HuH-7.5 (cell line): ENCODE measurements around the gene RASAL3.

Experiments used
- DNase-seq: peaks from one replicate; pipeline ENCODE4 v3.0.0; 2011; ENCODE audit warnings: low spot score

The RASAL3 gene

GRCh38 chr19:15433519-15434069, 30.8 kb downstream of the RASAL3 start:
- no peak for DNase-seq

GRCh38 chr19:15432629-15433518, 31.5 kb downstream of the RASAL3 start:
- peak; percentile 99 for DNase-seq

- DNase-seq = peak; percentile 79
Observed at GRCh38 chr19:15432018-15432494, 32.3 kb downstream of the RASAL3 start.

- no peak for DNase-seq
Observed at GRCh38 chr19:15431396-15432017, 32.8 kb downstream of the RASAL3 start.

GRCh38 chr19:15430526-15431120, 33.7 kb downstream of the RASAL3 start:
- no peak for DNase-seq

GRCh38 chr19:15429825-15430467, 34.4 kb downstream of the RASAL3 start:
- no peak for DNase-seq

- no peak for DNase-seq
Observed at GRCh38 chr19:15428956-15429824, 35.2 kb downstream of the RASAL3 start.

- no peak for DNase-seq
Observed at GRCh38 chr19:15427991-15428471, 36.3 kb downstream of the RASAL3 start.

GRCh38 chr19:15427350-15427700, 37.0 kb downstream of the RASAL3 start:
- DNase-seq = no peak

GRCh38 chr19:15426485-15427349, 37.6 kb downstream of the RASAL3 start:
- DNase-seq = no peak

- no peak for DNase-seq
Observed at GRCh38 chr19:15425321-15425950, 38.9 kb downstream of the RASAL3 start.

- DNase-seq = no peak
Observed at GRCh38 chr19:15424692-15425272, 39.6 kb downstream of the RASAL3 start.

GRCh38 chr19:15424121-15424520, 40.2 kb downstream of the RASAL3 start:
- no peak for DNase-seq

- no peak for DNase-seq
Observed at GRCh38 chr19:15423130-15423529, 41.2 kb downstream of the RASAL3 start.

- DNase-seq = no peak
Observed at GRCh38 chr19:15422296-15423075, 41.9 kb downstream of the RASAL3 start.

GRCh38 chr19:15421721-15422260, 42.6 kb downstream of the RASAL3 start:
- DNase-seq = no peak

GRCh38 chr19:15421136-15421695, 43.1 kb downstream of the RASAL3 start:
- no peak for DNase-seq
